Measurements from ENCODE around the gene CD58. TPM values are rescaled to one million over a fixed set of nuclear protein-coding genes. Genes with fewer than 3 reads are reported as not detected.
A peak's percentile ranks its signal among the peaks of the same experiment; 100 is the strongest.

The CD58 gene
- polyA plus RNA-seq, 3 donors: 81.0 to 168 (median 128) TPM

GRCh38 chr1:116506132-116507004, 64.5 kb downstream of the CD58 start:
- peaks cover 9% of the 10 kb centered on the region for H3K79me2 ChIP-seq (ENCODE audit: insufficient read depth, low read length)
- no peaks in the 10 kb centered on the region for H3K36me3 ChIP-seq (replicated peaks in 1 of 2; ENCODE audit: control insufficient read depth in 1 of 2, insufficient read depth in 2 of 2, low read length in 2 of 2)
- H3K9me3 Mint-ChIP-seq: peaks cover 0 to 2% (median 0%) of the 10 kb centered on the region in 7 donors
- no peaks in the 10 kb centered on the region for H3K9me3 ChIP-seq (replicated peaks in 1 of 2; ENCODE audit: control insufficient read depth in 1 of 2, insufficient read depth in 1 of 2, low read length in 2 of 2)
- H3K4me1 Mint-ChIP-seq: peaks cover 82% of the 10 kb centered on the region
- 92% methylated on average over 2 of the region's 7 CpGs for WGBS (ENCODE audit: insufficient coverage)
- H2AFZ ChIP-seq (ENCODE audit: insufficient read depth, low read depth, low read length, poor library complexity, severe bottlenecking): no peak overlapping the region
- peak overlapping the region in 6 of 7 donors; percentile 88 to 100 (median 98) for H3K27ac Mint-ChIP-seq
- peaks cover 0 to 4% (median 1%) of the 10 kb centered on the region in 3 donors for H3K27me3 Mint-ChIP-seq (ENCODE audit: low read depth in 3 of 3)
- peaks cover 84 to 85% of the 10 kb centered on the region in 2 donors for H3K4me1 ChIP-seq (ENCODE audit: control insufficient read depth in 1 of 2, insufficient read depth in 2 of 2, low read length in 2 of 2)
- H3K4me3 Mint-ChIP-seq: no peak overlapping the region
- no peaks in the 10 kb centered on the region for H4K20me1 ChIP-seq (ENCODE audit: insufficient read depth, low read length)
- no peak overlapping the region for H3K4me2 ChIP-seq (replicated peaks; ENCODE audit: extremely low read depth, low read length, poor library complexity, severe bottlenecking)
- peak in 2 of 3 donors; percentile 52 to 62 for DNase-seq
- no peak overlapping the region for H3K9ac ChIP-seq (ENCODE audit: insufficient read depth, low read length, poor library complexity, severe bottlenecking)
- H3K4me3 ChIP-seq (replicated peaks in 1 of 3; ENCODE audit: low read depth in 2 of 3, low read length in 3 of 3): no peak overlapping the region
- no peak for TF ChIP-seq CTCF (IDR thresholded peaks at IDR 0.05)
- H3K27ac ChIP-seq (ENCODE audit: low read depth in 1 of 2, low read length in 2 of 2): peak overlapping the region; percentile 18 to 100
- H3K27me3 ChIP-seq (ENCODE audit: control insufficient read depth in 2 of 2, insufficient read depth in 2 of 2, low read length in 2 of 2): no peaks in the 10 kb centered on the region
- peaks cover 10 to 11% of the 10 kb centered on the region in 2 donors for H3K36me3 Mint-ChIP-seq
- intact Hi-C loops (cut with micrococcal nuclease): loop anchor here in 1 of 2 donors (5.0 kb wide), 1 partner anchor 51 kb away; no protein-coding TSS in a partner anchor

DNA sequence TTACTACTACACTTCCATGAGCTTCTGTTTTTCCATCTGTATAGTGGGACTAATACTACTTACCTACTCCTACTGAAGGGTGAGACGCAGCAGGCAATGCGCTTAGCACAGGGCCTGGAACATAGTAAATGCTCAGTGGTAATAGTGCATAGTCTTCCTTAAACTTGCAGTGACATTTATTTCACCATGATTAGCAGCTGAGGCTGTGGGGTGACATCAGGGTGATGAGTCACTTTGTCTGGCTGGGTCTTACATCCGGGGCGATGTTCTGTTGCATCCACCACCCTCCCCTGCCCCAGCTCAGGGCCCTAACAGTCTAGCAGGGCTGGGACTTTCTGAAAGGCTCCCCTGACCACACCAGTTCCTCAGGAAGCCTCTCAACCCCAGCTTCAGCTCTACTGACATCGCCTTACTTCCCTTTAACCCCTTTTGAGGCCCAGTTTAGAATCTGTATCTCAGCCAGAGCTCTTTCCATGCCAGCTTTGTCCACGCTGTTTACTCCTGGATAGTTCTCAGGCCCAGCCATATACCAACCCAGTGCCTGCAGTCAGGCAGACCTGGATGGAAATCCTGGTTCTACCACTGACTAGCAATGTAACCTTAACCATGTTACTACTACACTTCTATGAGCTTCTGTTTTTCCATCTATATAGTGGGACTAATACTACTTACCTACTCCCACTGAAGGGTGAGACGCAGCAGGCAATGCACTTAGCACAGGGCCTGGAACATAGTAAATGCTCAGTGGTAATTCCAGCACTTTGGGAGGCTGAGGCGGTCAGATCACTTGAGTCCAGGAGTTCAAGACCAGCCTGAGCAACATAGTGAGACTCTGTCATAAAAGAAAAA, 66.3 kb downstream of the CD58 start:
- Mint-ChIP-seq H3K4me3 (no peak overlapping the region), H3K9me3 (no peaks in the 10 kb centered on the region), H3K27me3 (ENCODE audit: low read depth in 3 of 3) (peaks cover 0 to 4% (median 1%) of the 10 kb centered on the region in 3 donors), H3K4me1 (peaks cover 68% of the 10 kb centered on the region), H3K36me3 (peaks cover 20 to 22% of the 10 kb centered on the region in 2 donors), H3K27ac (peak overlapping the region; percentile 98 to 100 (median 99))
- no peak overlapping the region for H2AFZ ChIP-seq (ENCODE audit: insufficient read depth, low read depth, low read length, poor library complexity, severe bottlenecking)
- peak overlapping the region; percentile 77 for H3K9ac ChIP-seq (ENCODE audit: insufficient read depth, low read length, poor library complexity, severe bottlenecking)
- WGBS (ENCODE audit: insufficient coverage): 0% methylated on average over 4 of the region's 8 CpGs
- peak overlapping the region; percentile 21 for H3K4me2 ChIP-seq (replicated peaks; ENCODE audit: extremely low read depth, low read length, poor library complexity, severe bottlenecking)
- H3K9me3 ChIP-seq (replicated peaks in 1 of 2; ENCODE audit: control insufficient read depth in 1 of 2, insufficient read depth in 1 of 2, low read length in 2 of 2): no peaks in the 10 kb centered on the region
- H3K4me1 ChIP-seq (ENCODE audit: control insufficient read depth in 1 of 2, insufficient read depth in 2 of 2, low read length in 2 of 2): peaks cover 68 to 72% of the 10 kb centered on the region in 2 donors
- peak; percentile 99 to 100 (median 99) for DNase-seq
- no peaks in the 10 kb centered on the region for H4K20me1 ChIP-seq (ENCODE audit: insufficient read depth, low read length)
- no peak for TF ChIP-seq CTCF (IDR thresholded peaks at IDR 0.05)
- H3K36me3 ChIP-seq (replicated peaks in 1 of 2; ENCODE audit: control insufficient read depth in 1 of 2, insufficient read depth in 2 of 2, low read length in 2 of 2): no peaks in the 10 kb centered on the region
- H3K4me3 ChIP-seq (replicated peaks in 1 of 3; ENCODE audit: low read depth in 2 of 3, low read length in 3 of 3): peak overlapping the region in 1 of 3 experiments; percentile 21
- peak overlapping the region; percentile 95 to 100 for H3K27ac ChIP-seq (ENCODE audit: low read depth in 1 of 2, low read length in 2 of 2)
- intact Hi-C loops (cut with micrococcal nuclease): loop anchor here (2.0 to 5.0 kb wide), 4 partner anchors 34 to 68 kb away; partner anchors contain the start of gene CD58 (in 1 of the 2)
- peaks cover 9% of the 10 kb centered on the region for H3K79me2 ChIP-seq (ENCODE audit: insufficient read depth, low read length)
- H3K27me3 ChIP-seq (ENCODE audit: control insufficient read depth in 2 of 2, insufficient read depth in 2 of 2, low read length in 2 of 2): no peaks in the 10 kb centered on the region

Data from CD14-positive monocyte (primary cell).